Sigmoid colon (tissue), 7 donors: ENCODE measurements around the gene ADCK2. TPM values are rescaled to one million over a fixed set of nuclear protein-coding genes. Genes with fewer than 3 reads are reported as not detected.
"Not testable (repeated sequence)": the region's sequence is repeated elsewhere in the genome, so short reads cannot be mapped to it uniquely, and the experiment has no call there.

ENCODE experiments used
- DNase-seq: peaks from one replicate; pipeline ENCODE4 v3.0.0-alpha.2; 2019
- H3K27ac ChIP-seq, 4 donors: fragments of 200-600 bp; sonication (generic); one replicate each; pipeline ENCODE4 v1.5.1; 2016 to 2019; ENCODE audit warnings: mild to moderate bottlenecking in 1 of 4
- H3K27me3 ChIP-seq, 3 donors: fragments of 200-600 bp; sonication (generic); one replicate each; pipeline ENCODE4 v1.5.1; 2019; ENCODE audit warnings: mild to moderate bottlenecking in 1 of 3
- H3K36me3 ChIP-seq, 4 donors: fragments of 200-600 bp; sonication (generic); one replicate each; pipeline ENCODE4 v1.5.1; 2016 to 2019
- H3K4me1 ChIP-seq, 4 donors: fragments of 200-600 bp; sonication (generic); one replicate each; pipeline ENCODE4 v1.5.1; 2017 to 2019
- H3K4me3 ChIP-seq, 4 donors: fragments of 200-600 bp; sonication (generic); one replicate each; pipeline ENCODE4 v1.5.1; 2017 to 2019; ENCODE audit warnings: mild to moderate bottlenecking in 2 of 4, moderate library complexity in 1 of 4
- H3K9me3 ChIP-seq, 4 donors: fragments of 200-600 bp in 3 of 4; sonication (generic) in 3 of 4; one replicate each; pipeline versions ENCODE4 v1.5.1 to v1.6.1; 2013 to 2019
- CTCF ChIP-seq, 4 experiments: fragments of 450-650 bp in 3 of 4; fragments of 200-600 bp in 1 of 4; IDR thresholded peaks; one replicate each; pipeline ENCODE4 v1.5.1; 2016 to 2019; ENCODE audit warnings: antibody characterized with exemption in 4 of 4, mild to moderate bottlenecking in 3 of 4, moderate library complexity in 2 of 4
- EP300 ChIP-seq, 4 donors: sonication (generic); formaldehyde crosslinking; IDR thresholded peaks; one replicate each; pipeline ENCODE4 v1.6.1; 2017; ENCODE audit warnings: antibody characterized with exemption in 4 of 4
- POLR2A ChIP-seq, 2 donors: fragments of 450-650 bp; IDR thresholded peaks; one replicate each; pipeline ENCODE4 v1.6.1; 2016; ENCODE audit warnings: antibody characterized with exemption in 2 of 2, mild to moderate bottlenecking in 2 of 2, moderate library complexity in 2 of 2
- POLR2AphosphoS5 ChIP-seq, 4 donors: sonication (generic); formaldehyde crosslinking; IDR thresholded peaks; one replicate each; pipeline ENCODE4 v1.6.1; 2017; ENCODE audit warnings: antibody characterized with exemption in 4 of 4
- WGBS, 2 donors: extraction: QIAGEN DNeasy Blood & Tissue Kit; methylation state at CpG; one replicate each; pipeline ENCODE4 v1.1.7; 2013; 5-methylcytosine and 5-hydroxymethylcytosine counted together
- intact Hi-C: fragments of 100-400 bp; cut with DNase I; formaldehyde crosslinking; loops from one replicate; pipeline ENCODE4 v1.15.1; 2023
- polyA plus RNA-seq, 3 donors: library from polyadenylated mRNA; stranded (reverse); fragments of 200-250 nt; gene quantifications; one replicate each; pipeline ENCODE4 v1.2.3, GENCODE V29; 2013
- total RNA-seq, 4 donors: library from RNA; depleted of rRNA; stranded (reverse); fragments of >200 nt; gene quantifications; one replicate each; pipeline ENCODE4 v1.1.0, GENCODE V29; 2016
- donor health status: healthy with polysubstance abuse.
- donor health status: Bipolar disorder and iron deficiency.
- donor health status: healthy.

ADCK2 gene
- total and polyA plus RNA-seq, 7 donors, result 14.8 to 24.0 (median 20.5) TPM

DNA sequence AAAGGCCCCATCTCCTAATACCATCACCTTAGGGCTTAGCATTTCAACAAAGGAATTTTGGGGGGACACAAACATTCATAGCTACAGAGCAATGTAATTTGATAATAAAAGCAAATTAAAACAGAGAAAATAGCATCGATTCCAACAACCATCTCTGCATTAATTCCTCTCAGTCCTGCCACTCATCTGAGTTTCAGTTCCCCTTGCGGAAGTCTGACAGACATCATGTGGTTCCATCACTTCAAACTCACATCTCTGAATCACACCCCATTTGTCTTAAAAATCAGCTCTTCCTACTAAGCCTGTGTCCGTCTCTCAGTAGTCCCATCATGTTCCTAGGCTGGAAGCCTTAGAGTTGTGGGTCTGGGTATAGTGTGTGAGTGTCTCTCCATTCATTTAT, 3.6 kb downstream of the ADCK2 start:
- TF ChIP-seq POLR2A (IDR thresholded peaks at IDR 0.05) (no peak), POLR2AphosphoS5 (IDR thresholded peaks at IDR 0.05) (no peak), CTCF (IDR thresholded peaks at IDR 0.05) (no peak), EP300 (IDR thresholded peaks at IDR 0.05) (no peak)
- Histone ChIP-seq H3K27ac (peak overlapping the region in 2 of 4 donors; percentile 79 to 83), H3K36me3 (peaks cover 0 to 37% (median 15%) of the 10 kb centered on the region in 4 donors), H3K27me3 (no peaks in the 10 kb centered on the region), H3K4me1 (peaks cover 0 to 35% (median 29%) of the 10 kb centered on the region in 4 donors), H3K9me3 (no peaks in the 10 kb centered on the region), H3K4me3 (no peak overlapping the region)
- 65 to 89% methylated on average over 3 of the region's 3 CpGs for WGBS, 2 donors
- intact Hi-C loops, result loop anchor here (10.0 kb wide), 2 partner anchors 502 to 858 kb away; partner anchors contain the start of gene KDM7A
- DNase-seq, result peak; percentile 32

DNA sequence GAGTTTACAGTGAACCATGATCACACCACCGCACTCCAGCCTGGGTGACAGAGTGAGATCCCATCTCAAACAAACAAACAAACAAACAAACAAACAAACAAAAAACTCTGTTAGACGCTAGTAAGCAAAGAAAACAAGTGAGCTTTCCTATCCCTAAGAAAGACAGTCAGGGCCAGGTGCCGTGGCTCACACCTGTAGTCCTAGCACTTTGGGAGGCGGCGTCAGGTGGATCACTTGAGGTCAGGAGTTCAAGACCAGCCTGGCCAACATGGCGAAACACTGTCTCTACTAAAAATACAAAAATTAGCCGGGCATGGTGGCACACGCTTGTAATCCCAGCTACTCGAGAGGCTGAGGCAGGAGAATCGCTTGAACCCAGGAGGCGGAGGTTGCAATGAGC, 4.2 kb downstream of the ADCK2 start:
- DNase-seq, result peak; percentile 53
- H3K27ac ChIP-seq, H3K9me3 ChIP-seq, H3K4me3 ChIP-seq, H3K27me3 ChIP-seq: not testable (repeated sequence)
- intact Hi-C loops, result loop anchor here (10.0 kb wide), 2 partner anchors 502 to 858 kb away; partner anchors contain the start of gene KDM7A
- peaks cover 0 to 35% (median 29%) of the 10 kb centered on the region in 4 donors for H3K4me1 ChIP-seq
- 92 to 97% methylated on average over 11 of the region's 11 CpGs for WGBS, 2 donors
- H3K36me3 ChIP-seq, result peaks cover 0 to 44% (median 15%) of the 10 kb centered on the region in 4 donors

DNA sequence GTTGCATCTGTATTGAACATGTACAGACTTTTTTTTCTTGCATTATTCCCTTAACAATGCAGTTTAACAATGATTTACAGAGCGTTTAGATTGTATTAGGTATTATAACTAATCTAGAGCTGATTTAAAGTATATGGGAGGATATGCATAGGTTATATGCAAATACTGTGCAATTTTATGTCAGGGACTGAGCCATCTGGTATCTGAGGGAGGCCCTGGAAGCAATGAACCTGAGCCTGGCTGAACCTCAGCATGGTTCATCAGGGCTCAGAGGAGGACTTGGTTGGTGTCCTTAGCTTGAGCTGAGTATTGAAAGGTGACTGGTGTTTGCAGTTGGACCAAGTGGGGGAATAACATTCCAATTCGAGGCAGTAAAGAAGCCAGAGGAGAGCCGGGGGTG, 4.8 kb downstream of the ADCK2 start:
- WGBS, 2 donors, result 90 to 92% methylated on average over 3 of the region's 3 CpGs
- Histone ChIP-seq H3K4me3 (no peak overlapping the region), H3K36me3 (peaks cover 0 to 49% (median 15%) of the 10 kb centered on the region in 4 donors), H3K4me1 (peaks cover 0 to 31% (median 27%) of the 10 kb centered on the region in 4 donors), H3K27ac (no peak overlapping the region), H3K27me3 (no peaks in the 10 kb centered on the region), H3K9me3 (no peaks in the 10 kb centered on the region)
- DNase-seq, result no peak
- TF ChIP-seq POLR2AphosphoS5 (IDR thresholded peaks at IDR 0.05) (no peak), POLR2A (IDR thresholded peaks at IDR 0.05) (no peak), EP300 (IDR thresholded peaks at IDR 0.05) (no peak), CTCF (IDR thresholded peaks at IDR 0.05) (no peak)
- intact Hi-C loops, result loop anchor here (10.0 kb wide), 2 partner anchors 503 to 857 kb away; partner anchors contain the start of gene KDM7A

DNA sequence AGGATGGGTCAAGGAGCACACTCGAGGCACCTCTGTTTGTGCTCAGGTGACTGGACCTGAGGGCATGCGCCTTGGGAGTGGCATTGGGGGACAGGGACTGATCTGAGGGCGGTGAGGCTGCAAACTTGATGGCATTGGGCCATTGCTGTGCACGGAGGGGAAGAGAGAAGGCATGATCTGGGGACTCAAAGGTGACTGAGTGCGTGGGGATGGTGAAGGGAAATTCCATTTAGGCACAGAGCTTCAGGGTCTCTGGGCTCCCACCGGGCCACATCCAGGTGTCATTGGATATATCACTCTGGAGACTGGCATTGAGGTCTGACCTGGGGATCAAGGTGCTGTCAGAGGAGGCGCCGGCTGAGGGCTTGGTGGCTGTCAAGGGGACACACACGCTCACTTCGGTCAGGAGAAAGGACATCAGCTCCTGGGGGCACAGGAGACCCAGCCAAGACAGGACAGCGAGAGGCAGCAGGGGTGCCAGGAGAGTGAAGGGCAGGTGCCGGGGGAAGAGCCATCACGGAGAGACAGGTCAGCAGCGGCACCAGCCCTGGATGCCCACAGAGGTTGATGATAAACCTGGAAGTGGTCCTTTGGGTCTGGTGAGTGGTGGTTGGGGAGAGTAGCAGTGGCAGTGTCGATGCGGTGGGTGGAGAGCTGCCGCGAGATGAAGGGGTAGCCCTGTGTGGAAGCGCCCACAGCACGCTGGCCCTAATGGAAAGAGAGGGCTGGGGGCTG, 5.5 kb downstream of the ADCK2 start:
- no peak for TF ChIP-seq CTCF (IDR thresholded peaks at IDR 0.05)
- TF ChIP-seq POLR2AphosphoS5 (IDR thresholded peaks at IDR 0.05), result no peak
- no peak for TF ChIP-seq POLR2A (IDR thresholded peaks at IDR 0.05)
- no peak for TF ChIP-seq EP300 (IDR thresholded peaks at IDR 0.05)

GRCh38 chr7:140678816-140679130, 6.0 kb downstream of the ADCK2 start:
- H3K27me3 ChIP-seq, result no peaks in the 10 kb centered on the region
- no peak for TF ChIP-seq POLR2AphosphoS5 (IDR thresholded peaks at IDR 0.05)
- TF ChIP-seq CTCF (IDR thresholded peaks at IDR 0.05), result no peak
- TF ChIP-seq POLR2A (IDR thresholded peaks at IDR 0.05), result no peak
- TF ChIP-seq EP300 (IDR thresholded peaks at IDR 0.05), result no peak
- WGBS, 2 donors, result 97 to 99% methylated on average over 7 of the region's 7 CpGs
- peaks cover 0 to 24% (median 22%) of the 10 kb centered on the region in 4 donors for H3K4me1 ChIP-seq
- intact Hi-C loops, result loop anchor here (10.0 kb wide), 2 partner anchors 504 to 856 kb away; partner anchors contain the start of gene KDM7A
- peaks cover 0 to 56% (median 15%) of the 10 kb centered on the region in 4 donors for H3K36me3 ChIP-seq
- H3K27ac ChIP-seq, result no peak overlapping the region
- H3K9me3 ChIP-seq, result no peaks in the 10 kb centered on the region
- DNase-seq, result no peak
- H3K4me3 ChIP-seq, result no peak overlapping the region

More for the DNA sequence above, 5.5 kb downstream of the ADCK2 start:
- Histone ChIP-seq H3K27ac (no peak overlapping the region), H3K4me3 (no peak overlapping the region), H3K4me1 (peaks cover 0 to 30% (median 26%) of the 10 kb centered on the region in 4 donors), H3K36me3 (peaks cover 0 to 51% (median 15%) of the 10 kb centered on the region in 4 donors), H3K9me3 (no peaks in the 10 kb centered on the region), H3K27me3 (no peaks in the 10 kb centered on the region)
- DNase-seq, result no peak
- intact Hi-C loops, result loop anchor here (10.0 kb wide), 2 partner anchors 503 to 857 kb away; partner anchors contain the start of gene KDM7A
- WGBS, 2 donors, result 97% methylated on average over 20 of the region's 20 CpGs
